Stomach smooth muscle (tissue), 2 donors: Measurements from ENCODE around the gene KRT24.

Experiments
- H3K27ac ChIP-seq: one replicate; pipeline ENCODE4 v1.7.0; 2013; ENCODE audit warnings: mild to moderate bottlenecking, low read length, inconsistent platforms
- H3K27me3 ChIP-seq, 2 donors: one replicate each; pipeline ENCODE4 v1.7.0; 2013; ENCODE audit warnings: low read length in 2 of 2; ENCODE audit not compliant: insufficient read depth in 2 of 2, control insufficient read depth in 1 of 2
- H3K36me3 ChIP-seq, 2 donors: one replicate each; pipeline ENCODE4 v1.7.0; 2013; ENCODE audit warnings: low read length in 2 of 2; ENCODE audit not compliant: control insufficient read depth in 2 of 2, insufficient read depth in 2 of 2
- H3K4me1 ChIP-seq: one replicate; pipeline ENCODE4 v1.7.0; 2013; ENCODE audit warnings: low read length; ENCODE audit not compliant: control insufficient read depth, insufficient read depth
- H3K4me3 ChIP-seq, 2 donors: one replicate each; pipeline ENCODE4 v1.7.0; 2013; ENCODE audit warnings: low read length in 2 of 2
- H3K9ac ChIP-seq, 2 donors: one replicate each; pipeline ENCODE4 v1.7.0; 2013; ENCODE audit warnings: low read length in 2 of 2, mild to moderate bottlenecking in 1 of 2
- H3K9me3 ChIP-seq, 2 donors: one replicate each; pipeline ENCODE4 v1.7.0; 2013; ENCODE audit warnings: low read length in 2 of 2; ENCODE audit not compliant: control insufficient read depth in 2 of 2
- donor health status: healthy.
- donor health status: Pancreatic carcinoma.

KRT24 gene

GRCh38 chr17:40696651-40697072 is 6.9 kb downstream of the KRT24 start:
- Histone ChIP-seq H3K27me3 (peaks cover 0 to 3% of the 10 kb centered on the region in 2 donors), H3K9ac (no peak overlapping the region), H3K27ac (no peak overlapping the region), H3K36me3 (no peaks in the 10 kb centered on the region), H3K4me3 (no peak overlapping the region), H3K9me3 (no peaks in the 10 kb centered on the region), H3K4me1 (no peaks in the 10 kb centered on the region)

GRCh38 chr17:40695874-40696472 is 7.6 kb downstream of the KRT24 start:
- no peaks in the 10 kb centered on the region for H3K4me1 ChIP-seq
- H3K27ac ChIP-seq: no peak overlapping the region

GRCh38 chr17:40694584-40694983 is 9.0 kb downstream of the KRT24 start:
- no peak overlapping the region for H3K4me3 ChIP-seq
- peaks cover 0 to 3% of the 10 kb centered on the region in 2 donors for H3K27me3 ChIP-seq
- no peak overlapping the region for H3K9ac ChIP-seq
- H3K36me3 ChIP-seq: no peaks in the 10 kb centered on the region
- H3K9me3 ChIP-seq: no peaks in the 10 kb centered on the region
- H3K27ac ChIP-seq: no peak overlapping the region
- H3K4me1 ChIP-seq: no peaks in the 10 kb centered on the region

More at GRCh38 chr17:40695874-40696472, 7.6 kb downstream of the KRT24 start:
- Histone ChIP-seq H3K36me3 (no peaks in the 10 kb centered on the region), H3K4me3 (no peak overlapping the region), H3K27me3 (peaks cover 0 to 3% of the 10 kb centered on the region in 2 donors), H3K9me3 (no peaks in the 10 kb centered on the region), H3K9ac (no peak overlapping the region)

- Histone ChIP-seq H3K27me3 (no peaks in the 10 kb centered on the region), H3K9ac (no peak overlapping the region), H3K27ac (no peak overlapping the region), H3K9me3 (no peaks in the 10 kb centered on the region), H3K36me3 (no peaks in the 10 kb centered on the region), H3K4me1 (no peaks in the 10 kb centered on the region), H3K4me3 (no peak overlapping the region)
These were observed 16.4 kb downstream of the KRT24 start for GRCh38 chr17:40687106-40687505.

- Histone ChIP-seq H3K9ac (no peak overlapping the region), H3K27ac (no peak overlapping the region), H3K4me3 (no peak overlapping the region), H3K36me3 (no peaks in the 10 kb centered on the region), H3K27me3 (no peaks in the 10 kb centered on the region), H3K9me3 (no peaks in the 10 kb centered on the region), H3K4me1 (no peaks in the 10 kb centered on the region)
These were observed 17.4 kb downstream of the KRT24 start for GRCh38 chr17:40686192-40686591.

GRCh38 chr17:40680998-40681397 is 22.6 kb downstream of the KRT24 start:
- no peak overlapping the region for H3K27ac ChIP-seq
- no peaks in the 10 kb centered on the region for H3K36me3 ChIP-seq
- H3K4me3 ChIP-seq: no peak overlapping the region
- H3K4me1 ChIP-seq: no peaks in the 10 kb centered on the region
- H3K9ac ChIP-seq: no peak overlapping the region
- H3K27me3 ChIP-seq: peaks cover 0 to 6% of the 10 kb centered on the region in 2 donors
- H3K9me3 ChIP-seq: no peaks in the 10 kb centered on the region

GRCh38 chr17:40679523-40679907 is 24.0 kb downstream of the KRT24 start:
- no peak overlapping the region for H3K4me3 ChIP-seq
- H3K4me1 ChIP-seq: no peaks in the 10 kb centered on the region
- H3K27ac ChIP-seq: no peak overlapping the region
- no peaks in the 10 kb centered on the region for H3K9me3 ChIP-seq
- no peaks in the 10 kb centered on the region for H3K36me3 ChIP-seq
- peaks cover 0 to 6% of the 10 kb centered on the region in 2 donors for H3K27me3 ChIP-seq
- no peak overlapping the region for H3K9ac ChIP-seq

- no peak overlapping the region for H3K4me3 ChIP-seq
- no peak overlapping the region for H3K27ac ChIP-seq
- no peaks in the 10 kb centered on the region for H3K9me3 ChIP-seq
- H3K4me1 ChIP-seq: no peaks in the 10 kb centered on the region
- H3K27me3 ChIP-seq: peaks cover 0 to 6% of the 10 kb centered on the region in 2 donors
- no peak overlapping the region for H3K9ac ChIP-seq
- no peaks in the 10 kb centered on the region for H3K36me3 ChIP-seq
These were observed 24.5 kb downstream of the KRT24 start for GRCh38 chr17:40678902-40679522.

- Histone ChIP-seq H3K9me3 (no peaks in the 10 kb centered on the region), H3K4me1 (no peaks in the 10 kb centered on the region), H3K36me3 (no peaks in the 10 kb centered on the region), H3K27me3 (peaks cover 0 to 6% of the 10 kb centered on the region in 2 donors), H3K4me3 (no peak overlapping the region), H3K9ac (no peak overlapping the region), H3K27ac (no peak overlapping the region)
These were observed 27.6 kb downstream of the KRT24 start for GRCh38 chr17:40675905-40676304.

GRCh38 chr17:40672654-40673053 is 30.9 kb downstream of the KRT24 start:
- no peaks in the 10 kb centered on the region for H3K9me3 ChIP-seq
- H3K9ac ChIP-seq: no peak overlapping the region
- no peak overlapping the region for H3K4me3 ChIP-seq
- no peaks in the 10 kb centered on the region for H3K4me1 ChIP-seq
- H3K27ac ChIP-seq: no peak overlapping the region
- H3K27me3 ChIP-seq: peaks cover 0 to 4% of the 10 kb centered on the region in 2 donors
- no peaks in the 10 kb centered on the region for H3K36me3 ChIP-seq

- Histone ChIP-seq H3K4me1 (no peaks in the 10 kb centered on the region), H3K27ac (no peak overlapping the region), H3K36me3 (no peaks in the 10 kb centered on the region), H3K9me3 (no peaks in the 10 kb centered on the region), H3K9ac (no peak overlapping the region), H3K27me3 (peaks cover 0 to 3% of the 10 kb centered on the region in 2 donors), H3K4me3 (no peak overlapping the region)
These were observed 32.3 kb downstream of the KRT24 start for GRCh38 chr17:40671282-40671681.
